Measurements from ENCODE around the gene CAGE1.

DNA sequence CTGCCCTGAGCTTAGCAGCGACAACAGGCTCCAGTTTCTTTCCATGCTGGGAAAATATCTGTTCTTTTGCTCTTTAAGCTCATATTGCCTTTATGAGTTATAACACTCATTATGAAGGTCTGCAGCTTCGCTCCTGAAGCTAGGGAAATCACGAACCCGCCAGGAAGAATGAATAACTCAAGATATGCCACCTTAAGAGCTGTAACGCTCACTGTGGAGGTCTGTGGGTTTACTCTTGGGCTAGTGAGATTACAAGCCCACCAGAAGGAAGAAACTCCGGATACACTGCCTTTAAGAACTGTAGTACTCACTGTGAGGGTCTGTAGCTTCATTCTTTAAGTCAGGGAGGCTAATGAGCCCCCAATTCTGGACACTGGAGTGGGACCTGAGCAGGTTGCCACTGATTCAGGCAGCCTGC lies 73.6 kb downstream of the CAGE1 start:
- TF ChIP-seq POLR2A (IDR thresholded peaks at IDR 0.05) (no peak), CTCF (IDR thresholded peaks at IDR 0.05 in 4 of 5, conservative IDR thresholded peaks at IDR 0.05 in 1 of 5) (no peak)
